GM12865 (cell line): ENCODE measurements around the gene ATP6V0D1.

Source experiments
- DNase-seq: peaks from one replicate; pipeline ENCODE4 v3.0.0; 2010; ENCODE audit warnings: low read depth
- H3K4me3 ChIP-seq: 2 replicates; pipeline ENCODE4 v1.5.1; 2011; ENCODE audit warnings: mild to moderate bottlenecking, low read depth, low read length, control low read depth
- TF ChIP-seq, protein P1 (sequence below): IDR thresholded peaks from 2 replicates; pipeline ENCODE4 v1.5.1; 2011; ENCODE audit warnings: low read length, control low read depth, low read depth, inconsistent platforms; ENCODE audit not compliant: insufficient read depth; ENCODE audit errors: missing control alignments

The ATP6V0D1 gene

DNA sequence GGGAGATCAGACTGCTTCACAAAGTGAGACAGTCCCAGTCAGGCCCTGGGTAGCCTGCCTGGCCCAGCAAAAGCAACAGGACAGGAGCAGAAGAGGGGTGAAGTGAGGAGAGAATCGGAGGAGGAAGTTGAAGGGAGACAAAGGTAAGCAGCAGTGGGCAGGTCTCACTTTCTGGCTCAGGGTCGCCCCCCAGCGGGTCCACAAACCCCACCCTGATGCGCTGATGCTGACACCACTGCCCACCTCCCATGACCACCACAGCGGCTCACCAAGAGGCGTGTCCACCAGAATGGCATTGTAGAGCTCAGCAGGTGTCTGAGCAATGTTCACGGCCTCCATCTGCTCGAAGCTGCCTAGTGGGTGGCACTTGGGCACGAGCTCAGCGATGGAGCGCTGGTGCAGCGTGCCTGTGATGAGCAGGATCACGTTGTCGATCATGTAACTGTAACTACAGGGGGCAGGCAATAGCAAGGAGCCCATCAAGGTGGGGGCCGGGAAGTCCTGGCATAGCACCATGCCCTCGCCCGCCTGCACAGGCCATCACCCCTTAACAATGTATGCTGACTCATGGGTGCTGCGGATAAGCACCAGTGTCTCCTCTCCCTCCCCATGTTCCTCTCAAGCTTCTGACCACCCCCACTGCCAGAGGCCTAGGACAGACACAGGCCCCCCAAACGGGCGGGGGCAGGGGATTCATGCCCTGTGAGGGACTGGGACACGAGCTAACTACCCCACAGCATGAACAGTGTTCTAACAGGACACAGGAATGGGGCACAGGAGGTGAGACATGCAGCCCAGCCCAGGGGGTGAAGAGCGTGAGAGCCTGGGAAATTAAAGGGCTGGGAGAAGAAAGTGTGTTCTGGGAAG lies 36.5 kb downstream of the ATP6V0D1 start:
- TF ChIP-seq, protein P1, sequence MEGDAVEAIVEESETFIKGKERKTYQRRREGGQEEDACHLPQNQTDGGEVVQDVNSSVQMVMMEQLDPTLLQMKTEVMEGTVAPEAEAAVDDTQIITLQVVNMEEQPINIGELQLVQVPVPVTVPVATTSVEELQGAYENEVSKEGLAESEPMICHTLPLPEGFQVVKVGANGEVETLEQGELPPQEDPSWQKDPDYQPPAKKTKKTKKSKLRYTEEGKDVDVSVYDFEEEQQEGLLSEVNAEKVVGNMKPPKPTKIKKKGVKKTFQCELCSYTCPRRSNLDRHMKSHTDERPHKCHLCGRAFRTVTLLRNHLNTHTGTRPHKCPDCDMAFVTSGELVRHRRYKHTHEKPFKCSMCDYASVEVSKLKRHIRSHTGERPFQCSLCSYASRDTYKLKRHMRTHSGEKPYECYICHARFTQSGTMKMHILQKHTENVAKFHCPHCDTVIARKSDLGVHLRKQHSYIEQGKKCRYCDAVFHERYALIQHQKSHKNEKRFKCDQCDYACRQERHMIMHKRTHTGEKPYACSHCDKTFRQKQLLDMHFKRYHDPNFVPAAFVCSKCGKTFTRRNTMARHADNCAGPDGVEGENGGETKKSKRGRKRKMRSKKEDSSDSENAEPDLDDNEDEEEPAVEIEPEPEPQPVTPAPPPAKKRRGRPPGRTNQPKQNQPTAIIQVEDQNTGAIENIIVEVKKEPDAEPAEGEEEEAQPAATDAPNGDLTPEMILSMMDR = no peak
- no peak for DNase-seq
- H3K4me3 ChIP-seq = no peak overlapping the region

DNA sequence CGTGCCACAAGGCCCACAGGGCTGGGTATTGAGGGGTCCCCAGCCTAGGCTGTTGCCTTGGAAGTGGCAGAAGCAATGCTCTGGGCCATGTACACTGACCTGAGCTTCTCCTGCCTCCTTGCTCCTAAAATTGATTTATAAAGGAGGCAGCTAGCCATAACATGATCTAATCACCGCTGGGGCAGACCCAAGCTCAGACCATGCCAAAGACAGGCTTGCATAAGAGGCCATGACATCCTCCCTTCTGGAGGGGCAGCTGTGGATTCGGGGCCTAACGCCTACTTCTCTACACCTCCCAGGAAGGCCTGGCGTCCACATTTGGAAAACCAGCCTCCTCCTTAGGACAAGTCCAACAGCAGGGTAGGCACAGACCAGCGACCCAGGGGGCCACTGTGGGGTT lies 37.7 kb downstream of the ATP6V0D1 start:
- DNase-seq = no peak

DNA sequence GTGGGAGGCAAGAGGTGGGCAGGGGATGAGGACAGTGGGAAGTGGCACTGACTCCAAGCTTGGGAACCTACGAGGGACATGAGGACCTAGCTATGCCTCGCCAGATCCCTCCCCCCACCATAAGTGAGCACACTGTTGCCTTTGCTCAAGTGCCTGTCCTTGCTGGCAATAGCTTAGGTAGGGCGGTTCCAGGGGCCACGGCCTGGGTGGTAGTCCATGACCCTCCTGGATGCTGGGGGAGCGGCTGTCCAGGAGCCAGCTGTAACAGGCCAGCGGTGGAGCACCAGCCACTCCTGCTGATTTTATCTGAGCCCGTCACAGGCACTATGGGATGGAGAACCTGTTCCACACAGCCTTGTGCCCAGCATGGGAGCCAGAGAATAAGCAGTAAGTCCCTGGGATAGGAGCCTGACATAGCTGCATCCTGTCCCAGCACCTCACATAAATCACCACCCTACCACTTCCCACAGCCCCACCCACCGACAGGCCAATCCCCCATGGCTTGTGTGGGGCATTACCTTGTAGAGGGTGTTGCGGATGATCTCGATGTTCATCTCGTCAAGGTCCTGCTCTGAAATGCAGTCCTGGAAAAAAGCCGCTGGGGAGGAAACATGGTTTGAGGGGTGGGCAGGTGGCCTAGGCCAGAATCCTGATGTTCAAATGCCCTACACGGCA lies 38.2 kb downstream of the ATP6V0D1 start:
- DNase-seq = no peak
- TF ChIP-seq, protein P1 = no peak
- no peak overlapping the region for H3K4me3 ChIP-seq

More for the DNA sequence above, 37.7 kb downstream of the ATP6V0D1 start:
- TF ChIP-seq, protein P1 = no peak
- H3K4me3 ChIP-seq = no peak overlapping the region

DNA sequence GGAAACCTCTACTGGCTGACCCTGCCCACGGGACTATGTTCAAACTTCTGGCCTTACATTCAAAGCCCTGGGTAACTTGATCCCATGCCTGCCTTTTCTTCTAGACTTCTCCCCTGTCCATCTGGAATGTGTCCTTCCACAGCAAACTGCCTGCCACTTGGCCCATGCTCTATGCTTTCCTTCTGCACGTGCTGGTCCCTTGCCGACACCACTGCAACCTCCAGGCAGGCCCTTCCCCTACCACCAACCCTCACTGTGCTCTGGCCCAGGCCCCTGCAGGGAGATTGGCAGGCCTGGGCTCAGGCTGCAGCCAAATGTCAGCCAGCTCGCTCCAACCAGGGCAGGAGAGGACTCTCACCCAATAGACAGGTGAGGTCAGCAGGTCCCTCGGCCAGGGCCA lies 39.0 kb downstream of the ATP6V0D1 start:
- TF ChIP-seq, protein P1 = no peak
- no peak overlapping the region for H3K4me3 ChIP-seq
- no peak for DNase-seq

DNA sequence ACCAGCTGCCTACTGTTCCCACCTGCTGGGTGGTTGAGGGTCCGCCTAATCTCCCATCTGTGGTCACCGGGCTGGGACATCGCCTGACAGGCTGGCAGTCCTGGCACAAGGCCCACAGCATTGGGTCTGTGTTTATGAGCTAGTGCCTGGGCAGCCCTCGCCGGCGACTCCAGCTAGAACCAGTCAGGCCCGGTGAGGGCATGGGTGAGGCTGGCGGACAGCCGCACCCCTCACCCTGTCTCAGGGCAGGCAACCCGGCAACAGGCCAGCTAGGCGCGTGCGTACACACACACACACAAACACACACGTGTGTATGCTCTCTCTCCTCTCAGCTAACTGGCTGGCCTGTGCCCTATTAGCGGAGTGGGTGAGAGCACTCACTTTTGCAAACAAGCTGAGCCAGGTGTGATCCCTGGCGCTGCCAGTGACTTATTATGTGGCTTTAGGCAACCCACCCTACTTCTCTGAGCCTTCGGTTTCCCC lies 39.6 kb downstream of the ATP6V0D1 start:
- DNase-seq = no peak
- TF ChIP-seq, protein P1 = no peak

DNA sequence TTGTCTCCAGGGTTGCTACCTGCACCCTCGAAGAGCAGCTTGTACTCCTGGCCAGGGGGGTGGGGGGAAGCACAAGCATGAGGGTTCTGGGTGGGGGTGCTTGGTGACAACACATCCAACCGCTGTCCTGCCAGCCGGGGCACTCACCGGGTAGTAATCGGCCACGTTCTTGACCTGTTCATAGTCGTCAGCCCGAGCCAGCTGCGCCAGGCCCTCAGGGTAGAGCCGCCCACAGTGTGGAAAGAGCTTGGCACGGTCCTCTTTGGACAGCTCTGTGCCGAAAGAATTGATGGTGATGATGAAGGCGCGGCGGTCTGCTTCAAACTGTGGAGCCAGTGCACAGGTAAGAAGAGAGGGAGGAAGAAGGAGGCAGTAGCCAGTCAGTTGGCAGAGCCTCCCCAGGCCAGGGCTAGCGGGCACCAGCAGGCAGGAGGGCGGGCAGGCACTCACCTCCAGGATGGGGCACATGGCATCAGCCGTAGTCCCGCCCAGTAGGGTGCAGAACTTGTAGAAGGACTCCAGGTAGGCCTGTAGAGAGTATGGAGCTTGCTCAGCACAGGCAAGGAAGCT lies 42.0 kb downstream of the ATP6V0D1 start:
- TF ChIP-seq, protein P1 = no peak
- H3K4me3 ChIP-seq = no peak overlapping the region
- DNase-seq = no peak

More for the DNA sequence above, 39.6 kb downstream of the ATP6V0D1 start:
- H3K4me3 ChIP-seq = no peak overlapping the region
